GM18858 (cell line): ENCODE measurements around the gene SLK.

Experiments used
- ATAC-seq: cut with Tn5 transposase; IDR thresholded peaks from one replicate; pipeline ENCODE4 v1.9.1; 2021; ENCODE audit not compliant: unreplicated experiment

Gene SLK

GRCh38 chr10:103966671-103967447 is at the start of gene SLK:
TSS of gene SLK (plus strand) at chr10:103967140. CDS start at chr10:103967746, 606 bp downstream.
- ATAC-seq: peak; percentile 62

GRCh38 chr10:103917302-103918052 is 49.5 kb upstream of the SLK start:
- ATAC-seq: peak; percentile 2

- ATAC-seq: peak; percentile 79
Observed at GRCh38 chr10:103918053-103918846, 48.7 kb upstream of the SLK start, which contains the start of gene STN1. TSS of gene STN1 (minus strand) at chr10:103918184. CDS start at chr10:103917594, 590 bp downstream.

- ATAC-seq: no peak
Observed at GRCh38 chr10:103919648-103920025, 47.3 kb upstream of the SLK start.

- no peak for ATAC-seq
Observed at GRCh38 chr10:103921248-103921647, 45.7 kb upstream of the SLK start.

- no peak for ATAC-seq
Observed at GRCh38 chr10:103921750-103922195, 45.2 kb upstream of the SLK start.

- ATAC-seq: no peak
Observed at GRCh38 chr10:103922659-103923058, 44.3 kb upstream of the SLK start.

GRCh38 chr10:103923502-103923901 is 43.4 kb upstream of the SLK start:
- no peak for ATAC-seq

- no peak for ATAC-seq
Observed at GRCh38 chr10:103925591-103925990, 41.3 kb upstream of the SLK start.

GRCh38 chr10:103926722-103927319 is 40.1 kb upstream of the SLK start:
- ATAC-seq: no peak

- no peak for ATAC-seq
Observed at GRCh38 chr10:103928784-103929183, 38.2 kb upstream of the SLK start.

GRCh38 chr10:103929381-103929921 is 37.5 kb upstream of the SLK start:
- no peak for ATAC-seq

- ATAC-seq: no peak
Observed at GRCh38 chr10:103930449-103930848, 36.5 kb upstream of the SLK start.

GRCh38 chr10:103930881-103931280 is 36.1 kb upstream of the SLK start:
- ATAC-seq: no peak

- no peak for ATAC-seq
Observed at GRCh38 chr10:103931603-103932002, 35.3 kb upstream of the SLK start.

GRCh38 chr10:103932271-103932670 is 34.7 kb upstream of the SLK start:
- ATAC-seq: no peak

GRCh38 chr10:103932971-103933370 is 34.0 kb upstream of the SLK start:
- ATAC-seq: no peak

GRCh38 chr10:103933557-103934121 is 33.3 kb upstream of the SLK start:
- no peak for ATAC-seq

- ATAC-seq: no peak
Observed at GRCh38 chr10:103934308-103934707, 32.6 kb upstream of the SLK start.

- ATAC-seq: no peak
Observed at GRCh38 chr10:103936022-103936421, 30.9 kb upstream of the SLK start.
